ENCODE results near the gene KRT2.

The KRT2 gene

GRCh38 chr12:52677671-52678070 lies 25.7 kb upstream of the KRT2 start:
- Histone ChIP-seq H3K27me3 (ENCODE audit: insufficient read depth, low read depth) (peaks cover 27% of the 10 kb centered on the region; the same call in 1 of the 2 replicates), H3K9ac (no peak overlapping the region)
- TF ChIP-seq CTCF (conservative IDR thresholded peaks at IDR 0.05; ENCODE audit: low read depth, low read length): no peak

GRCh38 chr12:52677126-52677525 lies 25.1 kb upstream of the KRT2 start:
- no peak overlapping the region for H3K4me3 ChIP-seq (IDR thresholded peaks at IDR 0.05; ENCODE audit: insufficient read depth, low read depth, low read length)
- H4K20me1 ChIP-seq (ENCODE audit: insufficient read depth): no peaks in the 10 kb centered on the region
- no peak overlapping the region for H3K9ac ChIP-seq
- TF ChIP-seq CTCF (conservative IDR thresholded peaks at IDR 0.05; ENCODE audit: low read depth, low read length): no peak
- no peaks in the 10 kb centered on the region for H3K36me3 ChIP-seq (ENCODE audit: insufficient read depth)
- H3K4me2 ChIP-seq: no peak overlapping the region
- H3K27ac ChIP-seq: no peak overlapping the region
- no peaks in the 10 kb centered on the region for H3K4me1 ChIP-seq (ENCODE audit: low read depth, poor library complexity, severe bottlenecking)
- no peaks in the 10 kb centered on the region for H3K79me2 ChIP-seq (ENCODE audit: insufficient read depth, low read depth)
- peaks cover 23% of the 10 kb centered on the region; the same call in 1 of the 2 replicates for H3K27me3 ChIP-seq (ENCODE audit: insufficient read depth, low read depth)
- H2AFZ ChIP-seq (ENCODE audit: low read depth): no peak overlapping the region

More at GRCh38 chr12:52677671-52678070, 25.7 kb upstream of the KRT2 start:
- Histone ChIP-seq H3K27ac (no peak overlapping the region), H3K36me3 (ENCODE audit: insufficient read depth) (no peaks in the 10 kb centered on the region), H2AFZ (ENCODE audit: low read depth) (no peak overlapping the region), H3K4me1 (ENCODE audit: low read depth, poor library complexity, severe bottlenecking) (no peaks in the 10 kb centered on the region), H3K4me2 (no peak overlapping the region), H4K20me1 (ENCODE audit: insufficient read depth) (no peaks in the 10 kb centered on the region), H3K4me3 (IDR thresholded peaks at IDR 0.05; ENCODE audit: insufficient read depth, low read depth, low read length) (no peak overlapping the region), H3K79me2 (ENCODE audit: insufficient read depth, low read depth) (no peaks in the 10 kb centered on the region)

- H3K79me2 ChIP-seq (ENCODE audit: insufficient read depth, low read depth): no peaks in the 10 kb centered on the region
- H3K4me1 ChIP-seq (ENCODE audit: low read depth, poor library complexity, severe bottlenecking): no peaks in the 10 kb centered on the region
- no peak for TF ChIP-seq CTCF (conservative IDR thresholded peaks at IDR 0.05; ENCODE audit: low read depth, low read length)
- H2AFZ ChIP-seq (ENCODE audit: low read depth): no peak overlapping the region
- H3K27ac ChIP-seq: no peak overlapping the region
- no peak overlapping the region for H3K4me3 ChIP-seq (IDR thresholded peaks at IDR 0.05; ENCODE audit: insufficient read depth, low read depth, low read length)
- H4K20me1 ChIP-seq (ENCODE audit: insufficient read depth): no peaks in the 10 kb centered on the region
- H3K4me2 ChIP-seq: no peak overlapping the region
- no peaks in the 10 kb centered on the region for H3K36me3 ChIP-seq (ENCODE audit: insufficient read depth)
- no peak overlapping the region for H3K9ac ChIP-seq
- H3K27me3 ChIP-seq (ENCODE audit: insufficient read depth, low read depth): peaks cover 23% of the 10 kb centered on the region; the same call in 1 of the 2 replicates
These were observed 24.2 kb upstream of the KRT2 start for GRCh38 chr12:52676163-52676562.

GRCh38 chr12:52675301-52675701 lies 23.3 kb upstream of the KRT2 start:
- Histone ChIP-seq H3K4me2 (no peak overlapping the region), H2AFZ (ENCODE audit: low read depth) (no peak overlapping the region), H3K4me3 (IDR thresholded peaks at IDR 0.05; ENCODE audit: insufficient read depth, low read depth, low read length) (no peak overlapping the region), H3K4me1 (ENCODE audit: low read depth, poor library complexity, severe bottlenecking) (no peaks in the 10 kb centered on the region), H3K79me2 (ENCODE audit: insufficient read depth, low read depth) (no peaks in the 10 kb centered on the region), H3K27ac (no peak overlapping the region), H3K9ac (no peak overlapping the region), H3K36me3 (ENCODE audit: insufficient read depth) (no peaks in the 10 kb centered on the region), H4K20me1 (ENCODE audit: insufficient read depth) (no peaks in the 10 kb centered on the region), H3K27me3 (ENCODE audit: insufficient read depth, low read depth) (peaks cover 23% of the 10 kb centered on the region; the same call in 1 of the 2 replicates)
- no peak for TF ChIP-seq CTCF (conservative IDR thresholded peaks at IDR 0.05; ENCODE audit: low read depth, low read length)

Measured in KMS-11 (cell line).